ENCODE data around the gene CTAG1B.
"Not testable (repeated sequence)": the region's sequence is repeated elsewhere in the genome, so short reads cannot be mapped to it uniquely, and the experiment has no call there.

DNA sequence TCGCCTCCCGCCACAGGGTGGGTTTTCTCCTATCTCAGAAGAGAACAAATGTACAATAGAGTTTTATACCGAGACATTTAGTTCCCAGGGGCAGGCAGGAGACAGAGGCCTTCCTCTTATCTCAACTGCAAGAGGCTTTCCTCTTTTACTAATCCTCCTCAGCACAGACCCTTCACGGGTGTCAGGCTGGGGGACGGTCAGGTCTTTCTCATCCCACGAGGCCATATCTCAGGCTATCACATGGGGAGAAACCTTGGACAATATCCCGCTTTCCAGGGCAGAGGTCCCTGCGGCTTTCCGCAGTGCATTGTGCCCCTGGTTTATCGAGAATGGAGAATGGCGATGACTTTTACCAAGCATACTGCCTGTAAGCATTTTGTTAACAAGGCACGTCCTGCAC is 10.3 kb downstream of the CTAG1B start:
- TF ChIP-seq, protein P1, sequence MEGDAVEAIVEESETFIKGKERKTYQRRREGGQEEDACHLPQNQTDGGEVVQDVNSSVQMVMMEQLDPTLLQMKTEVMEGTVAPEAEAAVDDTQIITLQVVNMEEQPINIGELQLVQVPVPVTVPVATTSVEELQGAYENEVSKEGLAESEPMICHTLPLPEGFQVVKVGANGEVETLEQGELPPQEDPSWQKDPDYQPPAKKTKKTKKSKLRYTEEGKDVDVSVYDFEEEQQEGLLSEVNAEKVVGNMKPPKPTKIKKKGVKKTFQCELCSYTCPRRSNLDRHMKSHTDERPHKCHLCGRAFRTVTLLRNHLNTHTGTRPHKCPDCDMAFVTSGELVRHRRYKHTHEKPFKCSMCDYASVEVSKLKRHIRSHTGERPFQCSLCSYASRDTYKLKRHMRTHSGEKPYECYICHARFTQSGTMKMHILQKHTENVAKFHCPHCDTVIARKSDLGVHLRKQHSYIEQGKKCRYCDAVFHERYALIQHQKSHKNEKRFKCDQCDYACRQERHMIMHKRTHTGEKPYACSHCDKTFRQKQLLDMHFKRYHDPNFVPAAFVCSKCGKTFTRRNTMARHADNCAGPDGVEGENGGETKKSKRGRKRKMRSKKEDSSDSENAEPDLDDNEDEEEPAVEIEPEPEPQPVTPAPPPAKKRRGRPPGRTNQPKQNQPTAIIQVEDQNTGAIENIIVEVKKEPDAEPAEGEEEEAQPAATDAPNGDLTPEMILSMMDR (IDR thresholded peaks at IDR 0.05) = not testable (repeated sequence)
- not testable (repeated sequence) for TF ChIP-seq EZH2, EZH2phosphoT487 (IDR thresholded peaks at IDR 0.05)
